HEK293T (cell line): Measurements from ENCODE around the gene MYH10.

ENCODE experiments used
- CTCF ChIA-PET: fragments of 350-600 bp; formaldehyde crosslinking; extraction: SDS; loops from one replicate; lab custom pipeline; 2021; ENCODE audit warnings: antibody characterized with exemption, inconsistent platforms; lab: Yijun Ruan, JAX
- POLR2A ChIA-PET: fragments of 350-600 bp; formaldehyde crosslinking; extraction: SDS; loops from one replicate; lab custom pipeline; 2020; ENCODE audit warnings: antibody characterized with exemption, inconsistent platforms; lab: Yijun Ruan, JAX
- DNase-seq: peaks from one replicate; pipeline ENCODE4 v3.0.0; 2012; ENCODE audit warnings: mixed read lengths; ENCODE audit errors: extremely low spot score
- ARNT ChIP-seq: fragments of 450-650 bp; IDR thresholded peaks from 2 replicates; pipeline ENCODE4 v1.6.1; 2017; ENCODE audit warnings: mild to moderate bottlenecking
- BHLHE40 ChIP-seq: fragments of 450-650 bp; IDR thresholded peaks from 2 replicates; pipeline ENCODE4 v1.6.1; 2016; ENCODE audit warnings: mild to moderate bottlenecking, moderate library complexity, borderline replicate concordance
- CTBP1 ChIP-seq: fragments of 450-650 bp; IDR thresholded peaks from 2 replicates; pipeline ENCODE4 v1.6.1; 2016; ENCODE audit warnings: borderline replicate concordance
- ELF4 ChIP-seq: fragments of 450-650 bp; IDR thresholded peaks from 2 replicates; pipeline ENCODE4 v1.6.1; 2017; ENCODE audit warnings: antibody characterized with exemption
- FOXA1 ChIP-seq: fragments of 450-650 bp; IDR thresholded peaks from 2 replicates; pipeline ENCODE4 v1.6.1; 2016; ENCODE audit warnings: mild to moderate bottlenecking
- FOXK2 ChIP-seq: fragments of 450-650 bp; IDR thresholded peaks from 2 replicates; pipeline ENCODE4 v1.6.1; 2016; ENCODE audit warnings: mild to moderate bottlenecking
- FOXM1 ChIP-seq: fragments of 450-650 bp; IDR thresholded peaks from 2 replicates; pipeline ENCODE4 v1.6.1; 2017; ENCODE audit warnings: mild to moderate bottlenecking, borderline replicate concordance
- HDGF ChIP-seq: fragments of 450-650 bp; IDR thresholded peaks from 2 replicates; pipeline ENCODE4 v1.6.1; 2017; ENCODE audit warnings: antibody characterized with exemption, borderline replicate concordance
- L3MBTL2 ChIP-seq: fragments of 450-650 bp; conservative IDR thresholded peaks from 2 replicates; pipeline ENCODE4 v1.6.1; 2016; ENCODE audit warnings: mild to moderate bottlenecking
- LEF1 ChIP-seq: fragments of 450-650 bp; IDR thresholded peaks from 2 replicates; pipeline ENCODE4 v1.6.1; 2017; ENCODE audit warnings: mild to moderate bottlenecking, borderline replicate concordance
- NFRKB ChIP-seq: fragments of 450-650 bp; IDR thresholded peaks from 2 replicates; pipeline ENCODE4 v1.6.1; 2016; ENCODE audit warnings: mild to moderate bottlenecking, moderate library complexity
- PKNOX1 ChIP-seq: fragments of 450-650 bp; IDR thresholded peaks from 2 replicates; pipeline ENCODE4 v1.6.1; 2016
- SP1 ChIP-seq: fragments of 450-650 bp; IDR thresholded peaks from 2 replicates; pipeline ENCODE4 v1.6.1; 2017
- SUZ12 ChIP-seq: fragments of 450-650 bp; IDR thresholded peaks from 2 replicates; pipeline ENCODE4 v1.6.1; 2016; ENCODE audit warnings: mild to moderate bottlenecking
- TARDBP ChIP-seq: fragments of 450-650 bp; IDR thresholded peaks from 2 replicates; pipeline ENCODE4 v1.6.1; 2016
- ZNF384 ChIP-seq: fragments of 450-650 bp; IDR thresholded peaks from 2 replicates; pipeline ENCODE4 v1.6.1; 2016

MYH10 gene

GRCh38 chr17:8451933-8452614 is 178.5 kb downstream of the MYH10 start:
- POLR2A ChIA-PET = interaction anchor here (1.0 kb wide), 1 partner anchor 17 kb away, joined by 5 read pairs; the partner anchor contains the start of gene NDEL1

GRCh38 chr17:8448310-8448709 is 182.2 kb downstream of the MYH10 start:
- POLR2A ChIA-PET = interaction anchor here (2.0 kb wide), 1 partner anchor 13 kb away, joined by 5 read pairs; the partner anchor contains the start of gene NDEL1
- no peak for DNase-seq
- CTCF ChIA-PET = no interaction called here
- TF ChIP-seq FOXM1 (no peak), SP1 (no peak), SUZ12 (no peak), ARNT (no peak), FOXA1 (no peak), FOXK2 (no peak), HDGF (no peak), PKNOX1 (no peak), NFRKB (no peak), BHLHE40 (no peak), CTBP1 (no peak), L3MBTL2 (no peak), ELF4 (no peak), TARDBP (no peak), LEF1 (no peak)

More at GRCh38 chr17:8451933-8452614, 178.5 kb downstream of the MYH10 start:
- CTCF ChIA-PET = no interaction called here
- no peak for DNase-seq
- TF ChIP-seq NFRKB (no peak), SP1 (no peak), CTBP1 (no peak), HDGF (no peak), ARNT (no peak), LEF1 (no peak), FOXA1 (no peak), TARDBP (no peak), BHLHE40 (no peak), SUZ12 (no peak), ZNF384 (no peak)

- CTCF ChIA-PET = no interaction called here
- TF ChIP-seq CTBP1 (no peak), FOXK2 (no peak), ARNT (no peak), LEF1 (no peak), SP1 (no peak)
- DNase-seq = no peak
- POLR2A ChIA-PET = interaction anchor here (2.0 kb wide), 1 partner anchor 12 kb away, joined by 5 read pairs; the partner anchor contains the start of gene NDEL1
Observed at GRCh38 chr17:8447799-8448198, 182.7 kb downstream of the MYH10 start.

- no peak for DNase-seq
- TF ChIP-seq TARDBP (no peak), SUZ12 (no peak), FOXM1 (no peak), ELF4 (no peak), CTBP1 (no peak), FOXK2 (no peak), NFRKB (no peak), FOXA1 (no peak), SP1 (no peak), PKNOX1 (no peak), L3MBTL2 (no peak), HDGF (no peak), ZNF384 (no peak), ARNT (no peak), LEF1 (no peak), BHLHE40 (no peak)
- POLR2A ChIA-PET = interaction anchor here (1.0 kb wide), 1 partner anchor 9 kb away, joined by 4 read pairs; no protein-coding TSS in a partner anchor
- CTCF ChIA-PET = no interaction called here
Observed at GRCh38 chr17:8445536-8445935, 185.0 kb downstream of the MYH10 start.

GRCh38 chr17:8444494-8444893 is 186.0 kb downstream of the MYH10 start:
- POLR2A ChIA-PET = no interaction called here
- CTCF ChIA-PET = no interaction called here
- TF ChIP-seq NFRKB (no peak), L3MBTL2 (no peak), TARDBP (no peak), ARNT (no peak), ELF4 (no peak), FOXK2 (no peak), PKNOX1 (no peak), BHLHE40 (no peak), SUZ12 (no peak), ZNF384 (no peak), SP1 (no peak)
- no peak for DNase-seq

- ChIA-PET POLR2A (no interaction called here), CTCF (no interaction called here)
- no peak for DNase-seq
- TF ChIP-seq PKNOX1 (no peak), ARNT (no peak), FOXK2 (no peak), FOXA1 (no peak), ELF4 (no peak), NFRKB (no peak), LEF1 (no peak), HDGF (no peak), CTBP1 (no peak), ZNF384 (no peak), FOXM1 (no peak), SUZ12 (no peak), SP1 (no peak), BHLHE40 (no peak), TARDBP (no peak), L3MBTL2 (no peak)
Observed at GRCh38 chr17:8443756-8444155, 186.8 kb downstream of the MYH10 start.
